Activated B cell treated with CpG ODN at 0.5 μM for 24 hours (primary cell): ENCODE results near the gene FZD2. TPM values are rescaled to one million over a fixed set of nuclear protein-coding genes. Genes with fewer than 3 reads are reported as not detected.
A peak's percentile ranks its signal among the peaks of the same experiment; 100 is the strongest.
"Not testable (repeated sequence)": the region's sequence is repeated elsewhere in the genome, so short reads cannot be mapped to it uniquely, and the experiment has no call there.

Source experiments
- ATAC-seq: fragments of 200-7000 bp; cut with Tn5 transposase; one replicate; pipeline ENCODE4 v1.10.0; 2021; ENCODE audit warnings: low read depth, mild to moderate bottlenecking, moderate library complexity
- CTCF ChIA-PET: fragments of 350-600 bp; sonication (Branson Sonifier 250); formaldehyde crosslinking; loops from one replicate; lab custom pipeline; 2021; ENCODE audit warnings: antibody characterized with exemption; lab: Charles Lee
- POLR2A ChIA-PET: fragments of 350-600 bp; sonication (Branson Sonifier 250); formaldehyde crosslinking; loops from one replicate; lab custom pipeline; 2021; ENCODE audit warnings: antibody characterized with exemption; lab: Charles Lee
- DNase-seq: peaks from one replicate; pipeline ENCODE4 v3.0.0; 2022
- H3K27ac Mint-ChIP-seq: one replicate; pipeline ENCODE4 v1.8.0; 2020; ENCODE audit warnings: mixed read lengths
- H3K27me3 Mint-ChIP-seq: one replicate; pipeline ENCODE4 v1.8.0; 2021; ENCODE audit warnings: mixed read lengths
- H3K36me3 Mint-ChIP-seq: one replicate; pipeline ENCODE4 v1.8.0; 2021; ENCODE audit warnings: low read depth, mixed read lengths
- H3K4me1 Mint-ChIP-seq: one replicate; pipeline ENCODE4 v1.8.0; 2021; ENCODE audit warnings: mixed read lengths
- H3K4me3 Mint-ChIP-seq: one replicate; pipeline ENCODE4 v1.8.0; 2020; ENCODE audit warnings: mild to moderate bottlenecking, mixed read lengths
- H3K9me3 Mint-ChIP-seq: one replicate; pipeline ENCODE4 v1.8.0; 2020; ENCODE audit warnings: mixed read lengths
- CTCF ChIP-seq: fragments of 200-600 bp; IDR thresholded peaks from one replicate; pipeline ENCODE4 v1.8.0; 2022; ENCODE audit warnings: antibody characterized with exemption, mild to moderate bottlenecking
- intact Hi-C: fragments of 100-400 bp; cut with micrococcal nuclease; formaldehyde crosslinking; loops from one replicate; pipeline ENCODE4 v1.15.1; 2024
- total RNA-seq: library from RNA; stranded (reverse); gene quantifications from 2 replicates; pipeline ENCODE4 v1.2.3, GENCODE V29; 2022

FZD2 gene
- total RNA-seq, 1 donor from 2014 or later, result 0.91 TPM

- ChIA-PET POLR2A (no interaction called here), CTCF (no interaction called here)
- Mint-ChIP-seq H3K36me3 (peaks cover 5% of the 10 kb centered on the region), H3K4me3 (no peak overlapping the region), H3K9me3 (no peaks in the 10 kb centered on the region), H3K4me1 (peaks cover 26% of the 10 kb centered on the region), H3K27me3 (peaks cover 22% of the 10 kb centered on the region), H3K27ac (peak overlapping the region; percentile 30)
- ATAC-seq (no peak), DNase-seq (no peak)
- TF ChIP-seq CTCF, result no peak
- intact Hi-C loops, result loop anchor here (5.0 kb wide), 2 partner anchors 233 to 502 kb away; partner anchors contain the start of gene NMT1
Measured at GRCh38 chr17:44559634-44560554, 2.6 kb downstream of the FZD2 start.

GRCh38 chr17:44561237-44561623 lies 3.9 kb downstream of the FZD2 start:
- POLR2A ChIA-PET, result no interaction called here
- H3K4me3 Mint-ChIP-seq, result no peak overlapping the region
- H3K27me3 Mint-ChIP-seq, result peaks cover 27% of the 10 kb centered on the region
- TF ChIP-seq CTCF, result no peak
- H3K27ac Mint-ChIP-seq, result no peak overlapping the region
- intact Hi-C loops, result no loop called here
- DNase-seq (no peak), ATAC-seq (no peak)
- peaks cover 5% of the 10 kb centered on the region for H3K36me3 Mint-ChIP-seq
- peaks cover 3% of the 10 kb centered on the region for H3K9me3 Mint-ChIP-seq
- CTCF ChIA-PET, result no interaction called here
- H3K4me1 Mint-ChIP-seq, result peaks cover 21% of the 10 kb centered on the region

GRCh38 chr17:44564429-44564828 lies 7.1 kb downstream of the FZD2 start:
- peaks cover 7% of the 10 kb centered on the region for H3K4me1 Mint-ChIP-seq
- ATAC-seq, result no peak
- CTCF ChIA-PET, result no interaction called here

GRCh38 chr17:44565866-44566443 lies 8.7 kb downstream of the FZD2 start:
- H3K4me3 Mint-ChIP-seq, result no peak overlapping the region
- no peak for TF ChIP-seq CTCF
- H3K9me3 Mint-ChIP-seq, result peaks cover 3% of the 10 kb centered on the region
- DNase-seq (no peak), ATAC-seq (no peak)
- intact Hi-C loops, result no loop called here
- H3K4me1 Mint-ChIP-seq, result peaks cover 5% of the 10 kb centered on the region
- no peak overlapping the region for H3K27ac Mint-ChIP-seq
- H3K36me3 Mint-ChIP-seq, result no peaks in the 10 kb centered on the region
- H3K27me3 Mint-ChIP-seq, result peaks cover 16% of the 10 kb centered on the region
- POLR2A ChIA-PET, result no interaction called here
- CTCF ChIA-PET, result no interaction called here

More at GRCh38 chr17:44564429-44564828, 7.1 kb downstream of the FZD2 start:
- no peaks in the 10 kb centered on the region for H3K36me3 Mint-ChIP-seq
- no peak for DNase-seq
- peaks cover 3% of the 10 kb centered on the region for H3K9me3 Mint-ChIP-seq
- no peak for TF ChIP-seq CTCF
- POLR2A ChIA-PET, result no interaction called here
- intact Hi-C loops, result no loop called here
- H3K27ac Mint-ChIP-seq, result no peak overlapping the region
- H3K4me3 Mint-ChIP-seq, result no peak overlapping the region
- H3K27me3 Mint-ChIP-seq, result peaks cover 22% of the 10 kb centered on the region

- intact Hi-C loops, H3K9me3 Mint-ChIP-seq, ATAC-seq, CTCF ChIA-PET, DNase-seq, POLR2A ChIA-PET, H3K27ac Mint-ChIP-seq, H3K4me1 Mint-ChIP-seq, H3K4me3 Mint-ChIP-seq, H3K36me3 Mint-ChIP-seq: not testable (repeated sequence)
- peaks cover 15% of the 10 kb centered on the region for H3K27me3 Mint-ChIP-seq
Measured at GRCh38 chr17:44568311-44568944, 11.1 kb downstream of the FZD2 start.
